NCI-H774 (cell line): ENCODE measurements around the gene NPHS1.

Experiments
- DNase-seq: peaks from one replicate; lab custom pipeline; 2025; lab: John Stamatoyannopoulos, UW

Gene NPHS1

GRCh38 chr19:35879068-35879467 lies 26.8 kb upstream of the NPHS1 start:
- no peak for DNase-seq

- DNase-seq, result no peak
These were observed 22.2 kb upstream of the NPHS1 start for GRCh38 chr19:35874392-35874930.

- DNase-seq, result no peak
These were observed 19.9 kb upstream of the NPHS1 start for GRCh38 chr19:35872180-35872579.

GRCh38 chr19:35871611-35872010 lies 19.3 kb upstream of the NPHS1 start:
- DNase-seq, result no peak

- no peak for DNase-seq
These were observed 18.5 kb upstream of the NPHS1 start for GRCh38 chr19:35870798-35871197.

GRCh38 chr19:35870124-35870736 lies 17.9 kb upstream of the NPHS1 start:
- DNase-seq, result peak; percentile 50

GRCh38 chr19:35869327-35870123 lies 17.2 kb upstream of the NPHS1 start:
- peak; percentile 84 for DNase-seq

GRCh38 chr19:35868823-35869326 lies 16.6 kb upstream of the NPHS1 start:
- no peak for DNase-seq

- peak; percentile 57 for DNase-seq
These were observed 16.0 kb upstream of the NPHS1 start, which contains the start of gene APLP1 for GRCh38 chr19:35868172-35868822. Gene APLP1 (plus strand): TSS chr19:35868574. CDS start chr19:35868637, 63 bp downstream.

- DNase-seq, result no peak
These were observed 10.7 kb upstream of the NPHS1 start for GRCh38 chr19:35863018-35863417.

GRCh38 chr19:35862528-35862927 lies 10.2 kb upstream of the NPHS1 start:
- DNase-seq, result no peak

GRCh38 chr19:35861640-35862160 lies 9.4 kb upstream of the NPHS1 start:
- no peak for DNase-seq

GRCh38 chr19:35860818-35861639 lies 8.7 kb upstream of the NPHS1 start:
- DNase-seq, result no peak

- no peak for DNase-seq
These were observed 8.1 kb upstream of the NPHS1 start for GRCh38 chr19:35860436-35860817.

- no peak for DNase-seq
These were observed 7.1 kb upstream of the NPHS1 start for GRCh38 chr19:35859414-35859813.

GRCh38 chr19:35858311-35858710 lies 6.0 kb upstream of the NPHS1 start:
- DNase-seq, result no peak

GRCh38 chr19:35856546-35857149 lies 4.3 kb upstream of the NPHS1 start, which contains the start of gene KIRREL2:
Gene KIRREL2 (plus strand): TSS chr19:35856911. CDS start chr19:35857120, 209 bp downstream.
- DNase-seq, result no peak

- no peak for DNase-seq
These were observed 893 bp upstream of the NPHS1 start for GRCh38 chr19:35853038-35853756.

GRCh38 chr19:35851213-35852028 lies 883 bp downstream of the NPHS1 start:
- DNase-seq, result no peak
